ENCODE data around the gene REEP6.

DNA sequence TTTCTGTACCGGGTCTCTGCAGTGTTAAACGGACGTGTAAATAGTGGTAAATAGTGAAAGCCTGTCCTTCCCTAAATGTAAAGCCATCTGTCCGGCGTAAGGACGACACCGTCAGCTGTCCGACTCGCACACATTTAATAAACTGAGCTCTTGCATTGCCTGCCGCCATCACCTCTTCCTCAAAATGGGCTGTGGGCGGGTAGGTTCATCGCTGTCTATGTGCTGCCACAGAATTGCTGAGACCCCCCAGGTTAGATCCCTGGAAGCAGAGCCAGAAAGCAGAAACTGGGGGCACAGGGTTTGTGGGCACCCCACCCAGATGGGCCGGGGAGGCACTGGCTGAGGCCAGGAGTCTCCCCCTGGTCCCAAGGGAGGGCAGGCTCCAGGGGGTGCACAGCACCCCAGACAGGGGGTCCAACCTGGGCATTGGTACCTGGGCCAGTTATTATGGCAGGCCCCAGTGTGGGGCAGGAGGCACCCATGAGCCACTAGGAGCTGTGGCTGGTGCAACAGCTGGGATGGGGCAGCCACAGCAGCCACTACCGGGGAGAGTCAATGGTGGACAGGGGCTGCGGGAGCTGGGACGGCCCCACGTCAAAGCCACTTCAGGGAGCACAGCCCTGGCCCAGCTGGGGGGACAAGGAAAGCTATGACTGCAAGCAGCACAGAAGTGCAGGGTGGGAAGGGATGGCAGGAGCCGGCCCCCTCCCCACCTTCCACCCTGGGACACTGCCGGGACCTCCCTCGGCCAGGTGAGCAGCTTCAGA lies 17.7 kb upstream of the REEP6 start:
- TF ChIP-seq POLR2A (IDR thresholded peaks at IDR 0.05) (no peak), CTCF (IDR thresholded peaks at IDR 0.05) (no peak)

Data from body of pancreas (tissue), 4 donors.